Gastroesophageal sphincter (tissue), 4 donors: ENCODE measurements around the gene CDC42BPA. TPM values are rescaled to one million over a fixed set of nuclear protein-coding genes. Genes with fewer than 3 reads are reported as not detected.
A peak's percentile ranks its signal among the peaks of the same experiment; 100 is the strongest.

Source experiments
- ATAC-seq: fragments of 150-250 bp; one replicate; pipeline ENCODE4 v1.9.1; 2016; ENCODE audit warnings: mild to moderate bottlenecking, moderate library complexity
- H3K27ac ChIP-seq, 4 donors: fragments of 200-600 bp; sonication (generic) in 3 of 4; 1 replicate in 3 of 4; 2 replicates in 1 of 4; pipeline ENCODE4 v1.5.1; 2016 to 2019
- H3K27me3 ChIP-seq: fragments of 200-600 bp; sonication (generic); one replicate; pipeline ENCODE4 v1.5.1; 2019
- H3K36me3 ChIP-seq, 2 donors: fragments of 200-600 bp; sonication (generic); one replicate each; pipeline ENCODE4 v1.5.1; 2019; ENCODE audit warnings: control low read depth in 1 of 2
- H3K4me1 ChIP-seq, 3 donors: fragments of 200-600 bp; sonication (generic); 1 replicate in 2 of 3; 2 replicates in 1 of 3; pipeline ENCODE4 v1.5.1; 2016 to 2019; ENCODE audit warnings: control low read depth in 2 of 3
- H3K4me3 ChIP-seq, 2 donors: fragments of 200-600 bp; sonication (generic); one replicate each; pipeline ENCODE4 v1.5.1; 2019; ENCODE audit warnings: mild to moderate bottlenecking in 1 of 2, moderate library complexity in 1 of 2
- H3K9me3 ChIP-seq, 3 donors: fragments of 200-600 bp; sonication (generic); one replicate each; pipeline ENCODE4 v1.5.1; 2017 to 2019; ENCODE audit warnings: control low read depth in 2 of 3
- CTCF ChIP-seq, 4 experiments: fragments of 200-600 bp in 2 of 4; fragments of 450-650 bp in 2 of 4; sonication (generic) in 1 of 4; IDR thresholded peaks; one replicate each; pipeline ENCODE4 v1.5.1; 2017 to 2019; ENCODE audit warnings: antibody characterized with exemption in 4 of 4, mild to moderate bottlenecking in 2 of 4, moderate library complexity in 2 of 4
- EP300 ChIP-seq: sonication (generic); formaldehyde crosslinking; IDR thresholded peaks from one replicate; pipeline ENCODE4 v1.6.1; 2017; ENCODE audit warnings: antibody characterized with exemption, mild to moderate bottlenecking
- POLR2A ChIP-seq, 2 donors: fragments of 450-650 bp; IDR thresholded peaks; one replicate each; pipeline ENCODE4 v1.6.1; 2017; ENCODE audit warnings: antibody characterized with exemption in 2 of 2, mild to moderate bottlenecking in 2 of 2, moderate library complexity in 1 of 2
- POLR2AphosphoS5 ChIP-seq: sonication (generic); formaldehyde crosslinking; IDR thresholded peaks from one replicate; pipeline ENCODE4 v1.6.1; 2017; ENCODE audit warnings: antibody characterized with exemption
- WGBS, 2 donors: methylation state at CpG; one replicate each; pipeline ENCODE4 v1.1.5; 2018; ENCODE audit warnings: low coverage in 1 of 2; 5-methylcytosine and 5-hydroxymethylcytosine counted together
- total RNA-seq, 4 donors: library from RNA; depleted of rRNA; stranded (reverse); fragments of >200 nt; gene quantifications; one replicate each; pipeline ENCODE4 v1.1.0, GENCODE V29; 2016

CDC42BPA gene
- total RNA-seq, 4 donors from 2014 or later, result 60.7 to 92.1 (median 74.1) TPM

GRCh38 chr1:226985839-226986463, 332.3 kb downstream of the CDC42BPA start:
- no peaks in the 10 kb centered on the region for H3K9me3 ChIP-seq
- peaks cover 0 to 49% (median 6%) of the 10 kb centered on the region in 3 donors for H3K4me1 ChIP-seq
- WGBS, 2 donors, result 70 to 93% methylated on average over 4 to 9 of the region's 25 CpGs
- no peak overlapping the region for H3K4me3 ChIP-seq
- TF ChIP-seq POLR2AphosphoS5, result no peak
- TF ChIP-seq CTCF (IDR thresholded peaks at IDR 0.05), result no peak
- TF ChIP-seq EP300, result no peak
- no peak for TF ChIP-seq POLR2A (IDR thresholded peaks at IDR 0.05)
- H3K27me3 ChIP-seq, result no peaks in the 10 kb centered on the region
- H3K27ac ChIP-seq, result peak overlapping the region in 3 of 4 donors; percentile 0 to 80 (median 14)
- ATAC-seq, result no peak
- peaks cover 0 to 75% of the 10 kb centered on the region in 2 donors for H3K36me3 ChIP-seq

- H3K4me1 ChIP-seq, result peaks cover 0 to 48% (median 6%) of the 10 kb centered on the region in 3 donors
- peak overlapping the region in 3 of 4 donors; percentile 14 to 80 (median 48) for H3K27ac ChIP-seq
- no peaks in the 10 kb centered on the region for H3K9me3 ChIP-seq
- no peak overlapping the region for H3K4me3 ChIP-seq
- WGBS, 2 donors, result 63 to 90% methylated on average over 2 of the region's 20 CpGs
- ATAC-seq, result no peak
- H3K27me3 ChIP-seq, result no peaks in the 10 kb centered on the region
- no peak for TF ChIP-seq EP300
- no peak for TF ChIP-seq POLR2AphosphoS5
- TF ChIP-seq POLR2A (IDR thresholded peaks at IDR 0.05), result no peak
- no peak for TF ChIP-seq CTCF (IDR thresholded peaks at IDR 0.05)
- H3K36me3 ChIP-seq, result peaks cover 0 to 81% of the 10 kb centered on the region in 2 donors
Observed at GRCh38 chr1:226985239-226985838, 333.0 kb downstream of the CDC42BPA start.

GRCh38 chr1:226984521-226985238, 333.6 kb downstream of the CDC42BPA start:
- Histone ChIP-seq H3K36me3 (peaks cover 0 to 87% of the 10 kb centered on the region in 2 donors), H3K9me3 (no peaks in the 10 kb centered on the region), H3K4me1 (peaks cover 0 to 48% (median 0%) of the 10 kb centered on the region in 3 donors), H3K27me3 (no peaks in the 10 kb centered on the region), H3K4me3 (no peak overlapping the region), H3K27ac (peak overlapping the region in 3 of 4 donors; percentile 14 to 80 (median 48))
- WGBS, 2 donors, result 100% methylated on average over 3 of the region's 18 CpGs; no CpG with 5 or more reads in 1 of the 2 donors
- ATAC-seq, result no peak
- TF ChIP-seq POLR2AphosphoS5, result no peak
- TF ChIP-seq EP300, result no peak
- TF ChIP-seq POLR2A (IDR thresholded peaks at IDR 0.05), result no peak
- TF ChIP-seq CTCF (IDR thresholded peaks at IDR 0.05), result no peak

- WGBS, 2 donors, result 100% methylated on average over 1 of the region's 5 CpGs; no CpG with 5 or more reads in 1 of the 2 donors
- Histone ChIP-seq H3K27me3 (no peaks in the 10 kb centered on the region), H3K9me3 (no peaks in the 10 kb centered on the region), H3K36me3 (peaks cover 0 to 94% of the 10 kb centered on the region in 2 donors), H3K4me1 (peaks cover 0 to 44% (median 0%) of the 10 kb centered on the region in 3 donors), H3K4me3 (no peak overlapping the region), H3K27ac (peak overlapping the region in 3 of 4 donors; percentile 14 to 80 (median 48))
- no peak for TF ChIP-seq POLR2AphosphoS5
- TF ChIP-seq POLR2A (IDR thresholded peaks at IDR 0.05), result no peak
- no peak for TF ChIP-seq CTCF (IDR thresholded peaks at IDR 0.05)
- TF ChIP-seq EP300, result no peak
- ATAC-seq, result no peak
Observed at GRCh38 chr1:226983992-226984364, 334.3 kb downstream of the CDC42BPA start.
